RPMI8226 (cell line): Measurements from ENCODE around the gene OR12D2.
"Not testable (repeated sequence)": the region's sequence is repeated elsewhere in the genome, so short reads cannot be mapped to it uniquely, and the experiment has no call there.

Experiments used
- DNase-seq: peaks from one replicate; pipeline ENCODE4 v3.0.0-alpha.2; 2015

The OR12D2 gene, protein sequence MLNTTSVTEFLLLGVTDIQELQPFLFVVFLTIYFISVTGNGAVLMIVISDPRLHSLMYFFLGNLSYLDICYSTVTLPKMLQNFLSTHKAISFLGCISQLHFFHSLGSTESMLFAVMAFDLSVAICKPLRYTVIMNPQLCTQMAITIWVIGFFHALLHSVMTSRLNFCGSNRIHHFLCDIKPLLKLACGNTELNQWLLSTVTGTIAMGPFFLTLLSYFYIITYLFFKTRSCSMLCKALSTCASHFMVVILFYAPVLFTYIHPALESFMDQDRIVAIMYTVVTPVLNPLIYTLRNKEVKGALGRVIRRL

GRCh38 chr6:29395331-29395730 is at the start of gene OR12D2:
OR12D2 (plus strand) TSS chr6:29395631; CDS start chr6:29396700, 1,069 bp downstream.
- DNase-seq = no peak

- not testable (repeated sequence) for DNase-seq
Observed at GRCh38 chr6:29349348-29349747, 46.1 kb upstream of the OR12D2 start.

GRCh38 chr6:29354980-29355379 is 40.5 kb upstream of the OR12D2 start:
- DNase-seq = no peak

- no peak for DNase-seq
Observed at GRCh38 chr6:29355603-29356002, 39.8 kb upstream of the OR12D2 start.

DNA sequence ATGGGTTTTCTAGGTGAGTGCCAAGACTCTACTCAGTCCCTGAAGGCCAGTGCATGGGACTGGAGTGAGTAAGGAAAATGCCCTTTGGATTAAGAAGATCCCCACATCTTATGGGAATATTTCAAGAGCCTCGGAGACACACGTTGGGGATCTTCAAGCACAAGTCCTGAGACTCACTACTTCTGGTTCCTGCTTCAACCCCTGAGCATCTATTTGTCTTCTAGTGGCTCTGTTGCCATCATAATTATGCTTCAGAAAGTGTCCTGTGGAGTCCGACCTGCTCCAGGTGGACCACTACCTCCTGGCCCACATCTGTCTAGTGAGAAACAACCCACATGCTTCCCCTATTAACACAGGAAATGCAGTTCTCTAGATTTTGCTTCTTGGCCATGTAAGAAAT is 26.7 kb upstream of the OR12D2 start, which contains the start of gene OR5V1:
OR5V1 (minus strand) TSS at position 101 of the 400 bp plus-strand sequence. CDS start 12,670 bp downstream, outside the sequence.
- no peak for DNase-seq

- DNase-seq = no peak
Observed at GRCh38 chr6:29375191-29375590, 20.2 kb upstream of the OR12D2 start, which contains the start of gene OR12D3. OR12D3 (minus strand) TSS chr6:29375291; CDS start chr6:29375287, 4 bp downstream.

- no peak for DNase-seq
Observed at GRCh38 chr6:29376003-29376402, 19.4 kb upstream of the OR12D2 start.

DNA sequence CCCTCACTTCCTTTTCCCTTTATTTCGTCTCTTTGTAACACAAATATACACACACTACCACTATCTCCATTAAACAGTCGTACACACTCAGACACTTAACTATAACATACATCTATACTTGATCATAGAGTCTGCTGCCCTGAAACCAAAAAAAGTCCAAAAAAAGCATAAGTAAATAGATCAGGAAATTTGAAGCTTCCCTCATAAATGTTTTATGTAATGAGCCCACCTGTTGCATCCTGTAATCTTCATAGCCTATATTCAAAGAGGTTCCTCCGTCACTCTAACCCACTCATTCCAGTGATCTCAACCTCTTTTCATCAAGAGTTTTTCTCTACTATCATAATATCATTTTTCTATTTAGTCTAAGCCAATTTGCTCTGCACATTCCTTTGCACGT is 6.9 kb upstream of the OR12D2 start:
- no peak for DNase-seq

DNA sequence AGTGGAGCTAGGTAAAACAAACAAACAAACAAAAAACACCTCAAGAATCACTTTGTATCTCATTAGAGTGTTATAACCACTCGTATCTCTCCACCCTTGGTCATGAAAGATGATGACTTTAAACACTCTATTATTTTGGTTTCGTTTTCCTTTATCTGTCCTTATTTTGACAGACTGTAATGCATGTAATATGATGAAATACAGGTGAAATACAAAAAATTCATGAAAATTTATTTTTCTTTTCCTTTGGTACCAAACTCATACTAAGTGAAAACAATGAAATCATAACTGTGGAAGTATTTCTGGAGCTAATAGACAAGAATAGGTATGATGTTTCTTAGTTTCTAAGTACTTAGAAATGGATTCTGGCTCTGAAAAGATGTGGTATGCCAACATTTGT is 4.1 kb downstream of the OR12D2 start:
- no peak for DNase-seq

GRCh38 chr6:29403801-29404200 is 8.4 kb downstream of the OR12D2 start:
- DNase-seq = no peak

GRCh38 chr6:29414588-29414987 is 19.2 kb downstream of the OR12D2 start, which contains the start of gene OR12D1:
OR12D1 (plus strand) TSS chr6:29414928.
- DNase-seq = no peak

DNA sequence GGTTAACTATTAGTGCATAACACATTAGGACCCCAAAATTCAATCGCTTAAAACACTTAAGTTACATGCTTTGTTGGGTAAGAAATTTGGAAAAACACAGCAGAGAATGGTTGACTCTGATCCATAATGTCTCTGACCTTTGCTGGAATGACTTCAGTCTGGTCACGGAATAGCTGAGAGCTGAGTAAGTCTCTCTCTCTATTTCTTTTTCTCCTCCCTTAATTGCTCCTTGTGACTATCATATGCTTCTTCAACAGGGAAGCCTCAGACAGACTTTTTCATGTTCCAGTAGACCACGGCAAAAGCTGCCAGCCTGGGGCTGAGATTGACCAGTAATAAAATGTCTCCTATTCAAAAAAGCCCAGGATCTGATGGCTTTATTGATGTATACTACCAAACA is 24.1 kb downstream of the OR12D2 start:
- no peak for DNase-seq

DNA sequence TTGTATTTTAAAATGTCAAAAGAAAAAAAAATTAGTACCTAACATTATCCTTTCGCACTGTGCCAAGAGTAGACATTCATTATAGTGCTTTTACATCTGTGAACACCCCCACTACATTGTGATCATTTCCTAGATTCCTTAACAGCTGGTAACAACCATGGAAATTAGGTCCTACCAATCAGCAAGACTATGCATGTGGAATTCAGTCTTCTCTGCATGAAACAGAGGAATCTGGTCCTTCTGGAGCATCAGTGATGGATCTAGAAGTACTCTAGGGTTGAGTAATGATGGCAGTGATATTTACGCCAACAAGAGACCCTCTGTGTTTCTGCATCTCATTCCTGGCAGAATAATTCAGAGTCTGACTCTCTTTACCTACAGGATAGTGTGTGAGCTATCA is 28.7 kb downstream of the OR12D2 start:
- DNase-seq = no peak

DNA sequence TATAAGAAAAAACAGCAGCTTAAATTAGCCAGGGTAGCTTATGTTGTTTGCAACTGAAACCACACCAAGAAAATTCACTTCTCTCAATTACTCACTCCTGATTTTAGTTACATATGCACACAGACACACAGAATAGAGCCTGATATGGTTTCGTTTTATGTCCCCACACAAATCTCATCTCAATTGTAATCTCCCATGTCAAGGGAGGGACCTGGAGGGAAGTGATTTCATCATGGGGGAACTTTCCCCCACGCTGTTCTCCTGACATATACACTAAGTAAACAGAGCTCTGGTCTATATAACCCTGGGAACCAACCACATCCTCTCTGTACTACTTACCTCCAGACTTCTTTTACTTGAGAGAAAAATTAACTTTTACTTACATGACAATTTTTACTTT is 29.1 kb downstream of the OR12D2 start:
- DNase-seq = no peak

DNA sequence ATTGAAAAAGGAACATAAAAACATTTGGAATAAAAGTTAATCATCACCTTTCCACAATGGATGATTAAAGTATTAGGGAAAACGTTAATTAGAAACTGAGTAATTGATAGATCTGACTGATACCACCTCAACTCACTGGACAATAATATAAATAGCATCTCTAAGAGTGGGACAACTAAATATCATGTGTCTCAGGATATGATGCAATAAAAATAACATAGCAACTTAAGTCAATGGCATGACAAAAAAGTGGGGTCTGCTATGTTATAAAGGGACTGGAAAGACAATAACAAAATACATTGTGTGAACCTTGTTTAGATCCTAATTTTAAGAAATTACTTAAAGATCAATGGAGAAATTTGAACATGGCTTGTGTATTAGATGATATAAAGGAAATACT is 29.6 kb downstream of the OR12D2 start:
- DNase-seq = no peak

DNA sequence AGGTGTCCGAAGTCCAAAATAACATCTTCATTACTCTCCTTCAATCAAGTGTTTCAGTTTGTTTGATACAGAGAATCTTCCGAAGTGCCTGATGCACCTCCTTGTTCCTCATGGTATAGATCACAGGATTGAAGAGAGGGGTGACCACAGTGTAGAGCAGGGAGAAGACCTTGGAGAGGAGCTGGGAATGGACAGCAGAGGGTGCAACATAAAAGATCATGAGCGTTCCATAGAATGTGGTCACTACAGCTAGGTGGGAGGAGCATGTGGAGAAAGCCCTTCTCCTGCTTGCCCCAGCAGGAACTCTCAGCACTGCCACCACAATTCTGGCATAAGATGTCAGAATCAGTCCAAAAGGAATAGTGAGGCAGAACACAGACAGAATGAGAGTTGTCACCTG is 31.2 kb downstream of the OR12D2 start:
- no peak for DNase-seq

DNA sequence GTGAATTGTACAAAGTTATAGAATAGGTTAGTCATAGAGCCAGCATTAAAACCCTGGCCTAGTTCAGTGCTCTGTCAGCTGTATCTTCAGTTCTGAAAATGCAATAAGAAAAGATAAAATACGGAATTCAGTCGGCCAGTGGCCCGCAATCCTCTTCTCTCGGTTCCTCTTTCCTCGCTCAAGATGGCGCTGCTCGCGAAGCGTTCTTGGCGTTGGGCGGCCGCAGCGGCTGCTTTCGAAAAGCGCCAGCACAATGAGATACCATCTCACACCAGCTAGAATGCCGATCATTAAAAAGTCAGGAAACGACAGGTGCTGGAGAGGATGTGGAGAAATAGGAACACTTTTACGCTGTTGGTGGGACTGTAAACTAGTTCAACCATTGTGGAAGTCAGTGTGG is 41.3 kb downstream of the OR12D2 start:
- peak; percentile 69 for DNase-seq

DNA sequence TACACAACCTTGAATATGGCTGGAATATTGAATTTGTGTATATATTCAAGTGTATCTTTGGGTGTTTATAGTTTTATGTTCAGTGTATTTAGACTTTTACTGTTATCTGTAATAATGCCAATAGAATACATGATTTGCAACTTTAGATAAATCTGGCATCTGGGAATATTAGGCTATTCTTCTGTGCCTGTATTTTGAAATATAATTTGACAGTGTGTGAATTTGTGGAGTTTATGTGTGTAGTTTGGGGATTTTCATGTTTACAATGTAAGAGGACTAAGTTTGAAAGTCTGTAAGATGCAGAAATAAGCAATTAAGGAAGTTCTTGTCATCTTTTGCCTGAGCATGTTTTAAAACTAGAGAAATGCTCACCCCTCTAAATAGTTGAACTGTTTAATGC is 43.6 kb downstream of the OR12D2 start, which contains the start of gene OR10C1:
OR10C1 (plus strand) TSS at position 301 of the 400 bp plus-strand sequence. CDS start 710 bp downstream, outside the sequence.
- DNase-seq = no peak

DNA sequence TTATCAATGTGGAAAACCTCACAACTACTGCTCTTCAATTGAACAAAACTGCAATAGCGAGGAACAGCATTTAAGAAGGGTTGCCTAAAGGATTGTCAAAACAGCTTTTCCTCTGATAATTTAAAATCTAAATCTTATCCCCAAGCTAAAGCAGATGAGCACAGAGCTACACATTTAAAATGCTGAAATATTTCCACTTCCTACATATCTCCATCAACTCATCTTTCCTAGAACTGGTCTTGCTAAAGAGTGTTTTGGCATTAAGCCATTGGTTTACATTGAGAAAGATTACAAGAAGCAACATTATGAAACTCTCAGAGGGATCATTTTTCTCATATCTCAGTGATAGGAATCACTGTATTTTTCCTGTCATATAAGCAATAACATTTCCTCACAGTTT is 47.3 kb downstream of the OR12D2 start:
- DNase-seq = no peak

- DNase-seq = not testable (repeated sequence)
Observed at GRCh38 chr6:29444031-29444430, 48.6 kb downstream of the OR12D2 start.
